Stimulated activated CD8-positive, alpha-beta memory T cell treated with anti-CD3 and anti-CD28 coated beads, Interleukin-12 subunit alpha, Interleukin-12 subunit beta, amount 100 ng/mL, for 4 hours (primary cell): ENCODE results near the gene MAP1LC3B.

Source experiments
- DNase-seq: peaks from one replicate; pipeline ENCODE4 v3.0.0-alpha.2; 2020; ENCODE audit warnings: low read depth

Gene MAP1LC3B

DNA sequence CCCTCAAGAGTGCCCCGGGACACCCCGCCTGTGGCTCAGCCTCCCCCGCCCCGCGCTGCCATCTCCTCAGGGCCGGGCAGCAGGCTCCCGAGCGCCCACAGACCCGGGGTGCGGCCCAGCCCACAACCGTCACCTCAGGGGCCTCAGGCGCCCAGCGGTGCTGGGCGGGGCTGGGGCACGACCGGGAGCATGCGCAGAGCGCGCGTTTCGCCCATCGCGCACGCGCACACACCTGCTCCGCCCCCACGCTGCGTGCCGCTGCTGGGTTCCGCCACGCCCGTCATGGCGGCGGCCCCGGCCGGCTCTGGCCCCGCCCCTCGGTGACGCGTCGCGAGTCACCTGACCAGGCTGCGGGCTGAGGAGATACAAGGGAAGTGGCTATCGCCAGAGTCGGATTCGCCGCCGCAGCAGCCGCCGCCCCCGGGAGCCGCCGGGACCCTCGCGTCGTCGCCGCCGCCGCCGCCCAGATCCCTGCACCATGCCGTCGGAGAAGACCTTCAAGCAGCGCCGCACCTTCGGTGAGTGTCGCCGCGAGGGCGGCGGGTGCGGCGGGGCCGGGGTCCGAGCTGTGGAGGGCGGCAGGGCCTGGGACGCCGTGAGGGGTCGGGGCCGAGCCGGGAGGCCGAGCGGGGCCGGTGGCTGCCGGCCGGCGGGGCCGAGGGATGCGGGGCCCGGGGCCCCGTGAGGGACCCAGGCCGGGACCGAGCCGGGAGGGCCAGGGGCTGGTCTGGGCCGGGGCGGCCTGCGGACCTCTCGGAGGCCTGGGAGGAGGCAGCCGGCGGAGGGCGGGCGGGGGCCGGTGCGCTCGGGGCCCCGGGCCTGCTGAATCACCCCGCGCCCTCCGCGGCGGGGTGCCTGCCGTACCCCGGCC, at the start of gene MAP1LC3B:
Gene MAP1LC3B (plus strand): TSS at position 387 of the 871 bp plus-strand sequence. CDS start 92 bp downstream, at position 479.
- peak; percentile 99 for DNase-seq

- DNase-seq, result no peak
Observed at GRCh38 chr16:87342504-87342903, 49.6 kb upstream of the MAP1LC3B start.

GRCh38 chr16:87342978-87343752, 49.0 kb upstream of the MAP1LC3B start:
- no peak for DNase-seq

DNA sequence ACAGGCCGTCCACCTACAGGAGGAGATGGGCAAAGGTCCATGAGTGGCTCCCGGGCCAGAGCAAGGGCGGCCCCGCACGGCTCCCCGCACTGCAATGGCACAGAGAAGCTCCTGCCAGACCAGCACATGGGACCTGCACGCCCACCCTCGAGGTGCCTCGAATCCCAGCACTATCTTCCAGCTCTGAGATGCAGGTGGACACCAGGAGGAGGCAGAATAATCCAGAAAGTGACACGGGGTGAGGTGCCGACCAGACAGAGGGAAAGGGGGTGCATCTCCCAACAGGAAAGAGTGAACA, 48.4 kb upstream of the MAP1LC3B start:
- DNase-seq, result no peak

DNA sequence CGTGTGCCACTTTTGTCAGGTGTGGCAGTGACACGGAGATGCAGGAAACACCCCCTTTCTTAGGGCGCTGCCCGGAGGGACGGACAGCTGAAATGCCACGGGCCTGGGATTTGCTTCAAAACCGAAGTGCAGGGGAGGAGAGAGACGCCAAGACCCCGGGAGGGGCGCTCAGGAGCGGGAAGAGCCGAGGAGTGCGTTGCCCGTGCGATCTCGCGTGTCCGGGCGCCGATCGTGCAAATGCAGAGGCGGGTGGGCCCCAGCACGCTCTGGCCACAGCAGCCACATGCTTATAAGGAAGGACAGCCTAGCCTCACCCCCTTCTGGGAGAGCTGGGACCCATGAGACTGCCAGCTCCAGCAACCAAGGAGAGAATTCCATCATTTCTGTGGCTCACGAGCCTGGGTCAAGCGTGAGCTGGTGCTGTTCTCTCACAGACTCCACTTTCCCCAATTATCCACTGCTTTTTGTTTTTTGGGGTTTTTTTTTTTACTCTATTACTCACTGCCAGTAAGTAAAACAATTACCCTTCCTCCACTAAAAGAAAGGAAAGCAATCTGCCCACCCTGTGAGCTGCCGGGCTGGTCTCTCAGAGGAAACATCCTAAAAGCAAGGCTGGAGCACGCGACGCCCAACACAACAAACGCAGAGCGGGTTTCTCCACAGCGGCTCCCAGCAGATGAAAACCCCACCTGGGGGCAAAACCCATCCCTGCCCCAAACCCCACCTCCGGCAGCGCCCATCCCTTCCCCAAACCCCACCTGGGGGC, 47.8 kb upstream of the MAP1LC3B start:
- no peak for DNase-seq

GRCh38 chr16:87344931-87345631, 47.1 kb upstream of the MAP1LC3B start:
- peak; percentile 29 for DNase-seq

GRCh38 chr16:87345726-87346424, 46.3 kb upstream of the MAP1LC3B start:
- DNase-seq, result no peak

- DNase-seq, result no peak
Observed at GRCh38 chr16:87346517-87347060, 45.5 kb upstream of the MAP1LC3B start.

- DNase-seq, result no peak
Observed at GRCh38 chr16:87347932-87348615, 44.1 kb upstream of the MAP1LC3B start.

GRCh38 chr16:87348616-87349157, 43.4 kb upstream of the MAP1LC3B start:
- DNase-seq, result no peak

- no peak for DNase-seq
Observed at GRCh38 chr16:87350031-87350430, 42.1 kb upstream of the MAP1LC3B start.

GRCh38 chr16:87350681-87351319, 41.3 kb upstream of the MAP1LC3B start:
- DNase-seq, result no peak

DNA sequence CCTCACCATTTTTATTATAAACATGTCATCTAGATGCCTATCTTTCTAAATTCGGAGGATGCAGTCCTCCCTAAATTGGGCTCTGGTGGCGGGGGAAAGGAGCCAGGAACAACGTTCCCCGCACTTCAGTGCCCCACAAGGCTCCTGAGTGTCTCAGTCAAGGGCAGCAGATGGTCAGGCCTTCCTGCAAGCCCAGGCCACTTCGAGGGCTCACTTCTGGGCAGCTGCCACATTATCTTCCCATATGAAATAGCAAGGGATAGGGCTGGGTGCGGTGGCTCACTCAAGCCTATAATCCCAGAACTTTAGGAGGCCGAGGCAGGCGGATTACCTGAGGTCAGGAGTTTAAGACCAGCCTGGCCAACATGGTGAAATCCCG, 40.8 kb upstream of the MAP1LC3B start:
- no peak for DNase-seq

GRCh38 chr16:87352818-87353217, 39.3 kb upstream of the MAP1LC3B start:
- DNase-seq, result no peak

DNA sequence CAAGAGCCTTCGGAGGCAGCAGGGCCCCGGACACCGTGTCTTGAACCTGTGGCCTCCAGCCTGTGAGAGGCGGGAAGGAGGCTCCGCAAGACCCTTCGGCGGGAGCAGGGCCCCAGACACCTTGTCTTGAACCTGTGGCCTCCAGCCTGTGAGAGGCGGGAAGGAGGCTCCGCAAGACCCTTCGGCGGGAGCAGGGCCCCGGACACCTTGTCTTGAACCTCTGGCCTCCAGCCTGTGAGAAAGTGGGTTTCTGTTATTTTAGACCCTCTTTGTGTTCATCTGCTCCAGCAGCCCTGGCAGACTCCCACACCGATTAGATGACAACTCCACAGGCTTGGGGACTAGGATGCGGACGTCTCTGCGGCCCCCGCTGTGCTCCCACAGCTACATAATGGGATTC, 38.5 kb upstream of the MAP1LC3B start:
- DNase-seq, result no peak

- no peak for DNase-seq
Observed at GRCh38 chr16:87356491-87356853, 35.7 kb upstream of the MAP1LC3B start.

GRCh38 chr16:87358250-87358649, 33.9 kb upstream of the MAP1LC3B start:
- no peak for DNase-seq

- no peak for DNase-seq
Observed at GRCh38 chr16:87358696-87359095, 33.4 kb upstream of the MAP1LC3B start.

GRCh38 chr16:87359121-87359520, 33.0 kb upstream of the MAP1LC3B start:
- no peak for DNase-seq
